Small intestine (tissue), 7 donors: ENCODE data around the gene PRKN. TPM values are rescaled to one million over a fixed set of nuclear protein-coding genes. Genes with fewer than 3 reads are reported as not detected.

ENCODE experiments used
- DNase-seq, 2 donors: peaks; one replicate each; pipeline versions ENCODE4 v3.0.0 to v3.0.0-alpha.2; 2013
- FAIRE-seq: peaks from 2 replicates; lab custom pipeline; 2012; peaks lifted over from hg19 to GRCh38; lab: Jason Lieb, UNC
- H3K27ac ChIP-seq, 3 donors: one replicate each; pipeline ENCODE4 v1.5.1; 2013; ENCODE audit warnings: low read length in 2 of 3, mild to moderate bottlenecking in 2 of 3, control low read depth in 1 of 3, inconsistent platforms in 1 of 3, low read depth in 1 of 3, moderate library complexity in 1 of 3
- H3K27me3 ChIP-seq, 3 donors: one replicate each; pipeline ENCODE4 v1.6.1; 2013; ENCODE audit warnings: low read length in 3 of 3, inconsistent platforms in 1 of 3; ENCODE audit not compliant: control insufficient read depth in 3 of 3, insufficient read depth in 3 of 3
- H3K36me3 ChIP-seq, 3 donors: one replicate each; pipeline ENCODE4 v1.6.1; 2013; ENCODE audit warnings: low read length in 3 of 3, inconsistent platforms in 1 of 3, low read depth in 1 of 3, mild to moderate bottlenecking in 1 of 3, moderate library complexity in 1 of 3; ENCODE audit not compliant: control insufficient read depth in 3 of 3, insufficient read depth in 2 of 3
- H3K4me1 ChIP-seq, 3 donors: one replicate each; pipeline ENCODE4 v1.6.1; 2013; ENCODE audit warnings: low read length in 2 of 3, inconsistent platforms in 1 of 3, low read depth in 1 of 3, mild to moderate bottlenecking in 1 of 3, moderate library complexity in 1 of 3; ENCODE audit not compliant: control insufficient read depth in 3 of 3, insufficient read depth in 2 of 3
- H3K4me3 ChIP-seq, 3 donors: one replicate each; pipeline ENCODE4 v1.5.1; 2013; ENCODE audit warnings: low read length in 3 of 3, control low read depth in 1 of 3, inconsistent platforms in 1 of 3, low read depth in 1 of 3, mild to moderate bottlenecking in 1 of 3, moderate library complexity in 1 of 3
- H3K9me3 ChIP-seq, 2 donors: one replicate each; pipeline ENCODE4 v1.6.1; 2013; ENCODE audit warnings: low read depth in 1 of 2, low read length in 1 of 2; ENCODE audit not compliant: control insufficient read depth in 2 of 2, insufficient read depth in 1 of 2
- WGBS, 3 donors: extraction: QIAGEN DNeasy Blood & Tissue Kit; methylation state at CpG; one replicate each; pipeline ENCODE4 v1.1.7; 2013; 5-methylcytosine and 5-hydroxymethylcytosine counted together
- polyA plus RNA-seq, 4 donors: library from polyadenylated mRNA; stranded (reverse) in 3 of 4; unstranded in 1 of 4; fragments of 200-250 nt in 3 of 4; fragments of 120-200 nt in 1 of 4; gene quantifications; one replicate each; pipeline versions ENCODE4 v1.2.1 to v1.2.3, GENCODE V29; 2013
- donor health status: healthy with polysubstance abuse.
- donor health status: control.
- donor health status: control.
- donor health status: Bipolar disorder and iron deficiency.
- donor health status: healthy.

The PRKN gene
- polyA plus RNA-seq, 4 donors = 0.27 to 2.3 (median 1.0) TPM

- Histone ChIP-seq H3K27ac (no peak overlapping the region), H3K27me3 (no peaks in the 10 kb centered on the region), H3K9me3 (no peaks in the 10 kb centered on the region), H3K36me3 (no peaks in the 10 kb centered on the region), H3K4me3 (no peak overlapping the region), H3K4me1 (no peaks in the 10 kb centered on the region)
- DNase-seq (no peak), FAIRE-seq (no peak)
- WGBS, 3 donors = 32 to 58% (median 38%) methylated on average over 3 of the region's 3 CpGs
These were observed 1149.1 kb downstream of the PRKN start for GRCh38 chr6:161578478-161578877.

GRCh38 chr6:161575523-161576254 is 1151.9 kb downstream of the PRKN start:
- DNase-seq = no peak
- H3K4me1 ChIP-seq = no peaks in the 10 kb centered on the region
- WGBS, 3 donors = 73 to 82% (median 79%) methylated on average over 13 of the region's 13 CpGs
- no peak for FAIRE-seq
- H3K27me3 ChIP-seq = no peaks in the 10 kb centered on the region
- no peaks in the 10 kb centered on the region for H3K36me3 ChIP-seq
- no peak overlapping the region for H3K27ac ChIP-seq
- no peak overlapping the region for H3K4me3 ChIP-seq
- H3K9me3 ChIP-seq = peaks cover 0 to 6% of the 10 kb centered on the region in 2 donors

DNA sequence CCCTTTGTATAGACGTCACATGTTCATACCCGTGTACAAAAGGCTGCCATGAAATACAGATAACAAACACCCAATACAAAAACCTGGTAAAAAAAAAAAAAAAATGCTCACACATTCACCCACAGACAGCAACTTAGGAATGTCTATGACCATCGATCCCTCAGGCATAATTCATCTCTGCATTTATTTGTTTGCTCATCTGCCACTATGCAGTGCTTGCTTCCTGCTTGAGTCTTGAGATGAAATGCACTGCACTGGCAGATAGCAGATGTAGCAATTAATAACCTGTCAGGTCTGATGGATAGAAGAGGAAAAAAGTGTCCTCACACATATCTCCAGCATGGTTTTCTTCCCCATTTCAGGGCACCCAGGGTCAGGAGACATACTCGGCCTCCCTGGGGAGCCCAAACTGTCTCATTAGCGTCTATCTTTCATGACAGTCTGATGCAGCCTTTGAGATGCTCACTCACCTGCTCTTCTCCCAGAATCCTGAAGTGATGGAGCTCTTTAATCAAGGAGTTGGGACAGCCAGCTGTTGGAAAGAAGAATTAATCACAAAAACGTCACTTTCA is 1158.6 kb downstream of the PRKN start:
- no peaks in the 10 kb centered on the region for H3K4me1 ChIP-seq
- WGBS, 3 donors = 74 to 86% (median 78%) methylated on average over 6 of the region's 6 CpGs
- FAIRE-seq = no peak
- H3K36me3 ChIP-seq = no peaks in the 10 kb centered on the region
- peaks cover 0 to 2% (median 0%) of the 10 kb centered on the region in 3 donors for H3K27me3 ChIP-seq
- H3K27ac ChIP-seq = no peak overlapping the region
- no peak overlapping the region for H3K4me3 ChIP-seq
- no peak for DNase-seq
- peaks cover 0 to 6% of the 10 kb centered on the region in 2 donors for H3K9me3 ChIP-seq

DNA sequence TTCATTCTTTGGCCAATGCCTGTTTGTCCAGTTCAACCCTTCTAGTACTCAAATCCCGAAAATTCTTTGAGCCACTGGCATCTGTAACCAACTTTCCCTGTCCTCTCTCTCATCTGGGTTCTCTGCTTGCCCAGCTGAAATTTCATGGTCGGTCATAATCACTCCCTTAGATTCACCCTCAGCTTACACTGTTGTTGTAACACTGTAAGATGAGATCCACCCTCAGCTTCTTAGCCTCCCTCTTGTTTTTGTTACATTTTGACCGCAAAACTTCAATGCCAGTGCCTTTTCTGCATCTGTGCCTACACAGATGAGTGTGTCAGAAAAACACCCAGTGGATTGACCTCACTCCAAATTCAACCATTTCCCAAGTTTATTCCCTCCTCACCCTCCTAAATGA is 1162.6 kb downstream of the PRKN start:
- no peak overlapping the region for H3K27ac ChIP-seq
- 77 to 88% (median 87%) methylated on average over 3 of the region's 3 CpGs for WGBS, 3 donors

DNA sequence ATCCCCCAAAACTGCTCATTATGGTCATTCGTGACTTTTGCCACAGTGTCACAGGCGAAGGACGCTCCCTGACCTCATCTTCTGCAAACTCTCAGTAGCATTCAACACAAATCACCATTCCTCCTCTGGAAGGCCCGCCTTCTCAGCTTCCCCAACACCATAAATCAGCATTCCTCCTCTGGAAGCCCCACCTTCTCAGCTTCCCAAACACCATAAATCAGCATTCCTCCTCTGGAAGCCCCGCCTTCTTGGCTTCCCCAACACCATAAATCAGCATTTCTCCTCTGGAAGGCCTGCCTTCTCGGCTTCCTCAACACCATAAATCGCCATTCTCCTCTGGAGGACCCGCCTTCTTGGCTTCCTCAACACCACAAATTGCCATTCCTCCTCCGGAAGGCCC is 1165.7 kb downstream of the PRKN start:
- no peaks in the 10 kb centered on the region for H3K27me3 ChIP-seq
- WGBS, 3 donors = 81 to 84% (median 83%) methylated on average over 9 of the region's 9 CpGs
- FAIRE-seq (no peak), DNase-seq (no peak)
- H3K27ac ChIP-seq = no peak overlapping the region
- no peak overlapping the region for H3K4me3 ChIP-seq
- no peaks in the 10 kb centered on the region for H3K4me1 ChIP-seq
- no peaks in the 10 kb centered on the region for H3K36me3 ChIP-seq
- H3K9me3 ChIP-seq = no peaks in the 10 kb centered on the region

More for the DNA sequence above, 1162.6 kb downstream of the PRKN start:
- FAIRE-seq (no peak), DNase-seq (no peak)
- no peak overlapping the region for H3K4me3 ChIP-seq
- H3K27me3 ChIP-seq = peaks cover 0 to 2% (median 0%) of the 10 kb centered on the region in 3 donors
- no peaks in the 10 kb centered on the region for H3K36me3 ChIP-seq
- H3K4me1 ChIP-seq = no peaks in the 10 kb centered on the region
- no peaks in the 10 kb centered on the region for H3K9me3 ChIP-seq

- DNase-seq (no peak), FAIRE-seq (no peak)
- 72 to 81% (median 78%) methylated on average over 9 of the region's 9 CpGs for WGBS, 3 donors
- Histone ChIP-seq H3K4me1 (no peaks in the 10 kb centered on the region), H3K27ac (no peak overlapping the region), H3K27me3 (no peaks in the 10 kb centered on the region), H3K4me3 (no peak overlapping the region), H3K9me3 (peaks cover 0 to 6% of the 10 kb centered on the region in 2 donors), H3K36me3 (no peaks in the 10 kb centered on the region)
These were observed 1170.0 kb downstream of the PRKN start for GRCh38 chr6:161557333-161558107.

DNA sequence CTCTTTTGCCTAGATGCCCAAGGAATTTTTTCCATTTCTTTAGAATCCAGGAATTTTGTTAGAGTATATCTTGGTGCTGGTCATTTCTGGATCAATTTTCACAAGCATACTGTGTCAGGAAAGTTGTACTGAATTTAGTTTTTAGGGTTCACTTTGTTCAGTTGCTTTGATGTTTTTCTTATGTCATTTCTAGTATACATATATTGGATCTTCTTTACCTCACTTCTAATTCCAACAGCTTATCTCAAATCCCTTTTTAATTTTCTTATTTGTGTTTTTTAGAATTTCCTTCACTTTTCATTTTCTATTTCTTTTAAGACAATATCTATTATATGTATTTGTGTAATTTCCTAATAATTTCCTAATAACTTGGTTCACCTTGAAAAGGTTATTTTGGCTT is 1172.7 kb downstream of the PRKN start:
- no peak for DNase-seq

GRCh38 chr6:161549977-161550655 is 1177.5 kb downstream of the PRKN start:
- FAIRE-seq = no peak
- H3K27ac ChIP-seq = no peak overlapping the region
- H3K36me3 ChIP-seq = no peaks in the 10 kb centered on the region
- peaks cover 0 to 7% of the 10 kb centered on the region in 2 donors for H3K9me3 ChIP-seq
- no peaks in the 10 kb centered on the region for H3K27me3 ChIP-seq
- H3K4me1 ChIP-seq = no peaks in the 10 kb centered on the region
- DNase-seq = no peak
- no peak overlapping the region for H3K4me3 ChIP-seq
- WGBS, 3 donors = 64 to 66% (median 65%) methylated on average over 4 of the region's 4 CpGs

More for the DNA sequence above, 1172.7 kb downstream of the PRKN start:
- no peak overlapping the region for H3K4me3 ChIP-seq
- H3K27me3 ChIP-seq = no peaks in the 10 kb centered on the region
- FAIRE-seq = no peak
- no peaks in the 10 kb centered on the region for H3K4me1 ChIP-seq
- H3K36me3 ChIP-seq = no peaks in the 10 kb centered on the region
- H3K9me3 ChIP-seq = peaks cover 0 to 10% of the 10 kb centered on the region in 2 donors
- no peak overlapping the region for H3K27ac ChIP-seq
